ENCODE measurements around the gene PALM2AKAP2. TPM values are rescaled to one million over a fixed set of nuclear protein-coding genes. Genes with fewer than 3 reads are reported as not detected.

PALM2AKAP2 gene
- total RNA-seq, 4 donors from 2014 or later, result 1.2 to 3.6 (median 2.6) TPM

DNA sequence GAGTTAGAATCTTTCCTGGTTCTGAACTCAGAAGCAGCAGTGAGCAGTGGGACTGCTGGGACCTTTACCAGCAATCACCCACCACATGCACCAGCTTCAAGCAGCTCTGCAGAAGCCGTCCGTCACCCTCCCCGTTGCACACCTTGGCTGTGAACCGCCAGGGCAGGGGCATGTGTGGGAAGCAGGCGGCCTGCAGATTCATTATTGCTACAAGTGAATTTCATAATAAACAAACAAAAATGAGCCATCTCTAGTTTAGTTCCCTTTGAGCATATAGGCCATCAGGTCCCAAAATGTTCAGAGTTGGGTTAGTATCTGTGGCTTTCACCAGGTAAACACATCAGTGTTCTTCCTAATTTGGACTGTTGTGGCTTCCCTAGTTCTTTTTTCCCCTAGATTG lies 17.5 kb downstream of the PALM2AKAP2 start:
- DNase-seq (ENCODE audit: low spot score in 2 of 2), result no peak
- H3K4me3 ChIP-seq (ENCODE audit: low read depth, poor library complexity, severe bottlenecking), result no peak overlapping the region
- 94 to 97% methylated on average over 5 of the region's 5 CpGs for WGBS, 2 donors
- no peak for TF ChIP-seq POLR2A (IDR thresholded peaks at IDR 0.05)
- TF ChIP-seq, protein P1, sequence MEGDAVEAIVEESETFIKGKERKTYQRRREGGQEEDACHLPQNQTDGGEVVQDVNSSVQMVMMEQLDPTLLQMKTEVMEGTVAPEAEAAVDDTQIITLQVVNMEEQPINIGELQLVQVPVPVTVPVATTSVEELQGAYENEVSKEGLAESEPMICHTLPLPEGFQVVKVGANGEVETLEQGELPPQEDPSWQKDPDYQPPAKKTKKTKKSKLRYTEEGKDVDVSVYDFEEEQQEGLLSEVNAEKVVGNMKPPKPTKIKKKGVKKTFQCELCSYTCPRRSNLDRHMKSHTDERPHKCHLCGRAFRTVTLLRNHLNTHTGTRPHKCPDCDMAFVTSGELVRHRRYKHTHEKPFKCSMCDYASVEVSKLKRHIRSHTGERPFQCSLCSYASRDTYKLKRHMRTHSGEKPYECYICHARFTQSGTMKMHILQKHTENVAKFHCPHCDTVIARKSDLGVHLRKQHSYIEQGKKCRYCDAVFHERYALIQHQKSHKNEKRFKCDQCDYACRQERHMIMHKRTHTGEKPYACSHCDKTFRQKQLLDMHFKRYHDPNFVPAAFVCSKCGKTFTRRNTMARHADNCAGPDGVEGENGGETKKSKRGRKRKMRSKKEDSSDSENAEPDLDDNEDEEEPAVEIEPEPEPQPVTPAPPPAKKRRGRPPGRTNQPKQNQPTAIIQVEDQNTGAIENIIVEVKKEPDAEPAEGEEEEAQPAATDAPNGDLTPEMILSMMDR (IDR thresholded peaks at IDR 0.05), result no peak
- intact Hi-C loops (cut with DNase I; ENCODE audit: low total_unique reads), result no loop called here

DNA sequence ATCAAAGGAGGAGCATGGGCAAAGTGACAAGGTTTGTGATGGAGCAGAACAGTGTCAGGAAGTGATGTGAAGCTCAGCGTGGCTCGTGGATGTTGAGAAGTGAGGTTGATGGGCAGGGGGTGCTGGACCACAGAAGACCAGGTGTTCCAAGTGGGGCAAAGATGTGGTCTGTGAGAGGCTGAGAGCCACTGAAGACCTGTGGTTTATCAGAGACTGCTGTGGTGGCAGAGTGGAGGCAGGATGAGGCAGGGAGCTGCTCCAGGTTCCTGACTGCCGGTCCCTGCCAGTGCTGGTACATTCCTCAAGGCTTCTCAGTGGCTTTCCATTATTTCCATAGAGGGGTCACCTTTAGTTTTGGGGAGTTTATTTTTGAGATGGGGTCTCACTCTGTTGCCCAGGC lies 19.1 kb downstream of the PALM2AKAP2 start:
- WGBS, 2 donors, result 89 to 96% methylated on average over 3 of the region's 3 CpGs
- intact Hi-C loops (cut with DNase I; ENCODE audit: low total_unique reads), result no loop called here
- DNase-seq (ENCODE audit: low spot score in 2 of 2), result no peak
- TF ChIP-seq, protein P1 (IDR thresholded peaks at IDR 0.05), result peak in 1 of 3 donors; percentile 21
- no peak for TF ChIP-seq POLR2A (IDR thresholded peaks at IDR 0.05)
- no peak overlapping the region for H3K4me3 ChIP-seq (ENCODE audit: low read depth, poor library complexity, severe bottlenecking)

DNA sequence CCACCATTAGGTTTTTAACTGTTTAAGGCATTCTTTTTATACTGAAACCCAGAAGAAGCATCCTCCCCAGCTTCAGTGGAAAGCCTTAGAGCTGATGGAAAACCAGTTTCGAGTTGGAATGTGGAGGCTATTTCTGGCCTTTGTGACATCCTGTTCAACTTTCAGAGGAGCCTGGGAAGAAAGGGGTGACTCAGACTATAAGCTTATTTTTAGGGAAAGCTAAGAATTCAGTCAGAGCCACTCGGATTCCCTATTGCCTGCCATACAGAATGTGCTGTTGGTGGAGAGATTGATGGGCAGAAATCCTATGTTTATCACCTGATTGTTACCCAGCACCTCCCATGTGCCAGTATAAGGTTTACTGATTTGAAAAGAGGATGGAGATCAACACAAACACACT lies 19.8 kb downstream of the PALM2AKAP2 start:
- no peak for DNase-seq (ENCODE audit: low spot score in 2 of 2)
- TF ChIP-seq, protein P1 (IDR thresholded peaks at IDR 0.05), result no peak
- TF ChIP-seq POLR2A (IDR thresholded peaks at IDR 0.05), result no peak
- 43 to 48% methylated on average over 2 of the region's 2 CpGs for WGBS, 2 donors
- no peak overlapping the region for H3K4me3 ChIP-seq (ENCODE audit: low read depth, poor library complexity, severe bottlenecking)
- intact Hi-C loops (cut with DNase I; ENCODE audit: low total_unique reads), result no loop called here

DNA sequence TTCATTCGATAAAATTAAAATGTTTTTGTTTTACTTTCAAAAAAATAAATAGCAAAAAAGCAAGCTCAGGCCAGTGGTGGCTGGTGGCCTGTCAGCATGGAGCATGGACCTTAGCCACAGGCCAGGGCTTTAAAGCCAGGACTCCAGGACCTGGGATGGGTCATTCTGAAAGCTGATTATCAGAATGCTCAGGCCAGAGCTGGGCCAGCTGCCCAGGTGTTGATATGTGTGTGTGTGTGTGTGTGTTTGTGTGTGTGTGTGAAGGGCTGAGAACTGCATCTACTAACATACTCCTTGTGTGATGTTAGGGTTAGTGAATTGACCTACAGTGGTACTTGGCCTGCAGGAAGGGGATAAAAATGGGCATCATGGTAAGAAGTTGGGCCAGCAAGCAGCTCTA lies 21.5 kb downstream of the PALM2AKAP2 start:
- TF ChIP-seq POLR2A (IDR thresholded peaks at IDR 0.05), result no peak
- TF ChIP-seq, protein P1 (IDR thresholded peaks at IDR 0.05), result no peak
- no peak for DNase-seq (ENCODE audit: low spot score in 2 of 2)
- no peak overlapping the region for H3K4me3 ChIP-seq (ENCODE audit: low read depth, poor library complexity, severe bottlenecking)
- intact Hi-C loops (cut with DNase I; ENCODE audit: low total_unique reads), result no loop called here
- 95 to 96% methylated on average over 1 of the region's 1 CpG for WGBS, 2 donors

DNA sequence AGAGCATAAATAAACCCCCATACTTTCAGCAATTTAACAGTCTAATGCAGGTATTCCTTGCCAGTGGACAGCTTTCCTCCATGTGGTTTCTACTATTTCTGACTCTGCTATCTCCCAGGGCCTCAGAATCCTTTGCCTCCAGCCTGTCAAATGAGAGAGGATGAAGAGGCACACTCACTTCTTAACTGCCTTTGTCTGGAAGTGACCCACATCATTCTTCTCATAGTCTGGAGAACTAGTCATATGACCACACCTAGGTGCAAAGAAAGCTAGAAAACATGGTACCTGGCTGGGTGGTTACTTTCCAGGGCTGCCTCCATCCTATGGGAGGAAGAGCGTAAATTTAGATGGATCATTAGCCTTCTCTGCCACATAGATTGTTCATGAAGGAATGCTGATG lies 22.5 kb downstream of the PALM2AKAP2 start:
- intact Hi-C loops (cut with DNase I; ENCODE audit: low total_unique reads), result no loop called here
- WGBS, 2 donors, result 96 to 100% methylated on average over 1 of the region's 1 CpG
- TF ChIP-seq, protein P1 (IDR thresholded peaks at IDR 0.05), result no peak
- no peak for TF ChIP-seq POLR2A (IDR thresholded peaks at IDR 0.05)
- no peak for DNase-seq (ENCODE audit: low spot score in 2 of 2)
- no peak overlapping the region for H3K4me3 ChIP-seq (ENCODE audit: low read depth, poor library complexity, severe bottlenecking)

DNA sequence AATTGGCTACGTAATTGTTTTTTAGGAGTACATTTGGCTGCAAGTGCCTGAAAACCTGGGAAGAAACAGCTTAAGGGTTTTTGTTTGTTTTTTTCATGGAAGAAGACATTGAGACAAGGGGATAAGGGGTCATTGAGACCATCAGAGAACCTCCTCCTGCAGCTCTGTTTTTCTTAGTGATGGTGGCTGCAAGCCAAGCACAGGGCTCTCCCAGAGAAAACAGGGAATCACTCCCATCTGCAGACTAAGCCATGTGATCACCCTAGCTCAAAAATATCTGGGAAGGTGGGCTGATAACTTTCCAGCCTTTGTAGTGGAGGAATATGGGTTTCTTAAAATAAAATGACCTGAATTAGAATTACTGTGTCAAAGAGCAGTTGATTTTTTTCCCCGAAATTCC lies 25.1 kb downstream of the PALM2AKAP2 start:
- DNase-seq (ENCODE audit: low spot score in 2 of 2), result no peak
- H3K4me3 ChIP-seq (ENCODE audit: low read depth, poor library complexity, severe bottlenecking), result no peak overlapping the region
- WGBS, 2 donors, result 73 to 80% methylated on average over 2 of the region's 2 CpGs
- intact Hi-C loops (cut with DNase I; ENCODE audit: low total_unique reads), result no loop called here
- TF ChIP-seq POLR2A (IDR thresholded peaks at IDR 0.05), result no peak
- TF ChIP-seq, protein P1 (IDR thresholded peaks at IDR 0.05), result no peak

Measured in lower leg skin (tissue), 4 donors.